ENCODE data around the gene SLC4A8. TPM values are rescaled to one million over a fixed set of nuclear protein-coding genes. Genes with fewer than 3 reads are reported as not detected.

SLC4A8 gene
- total and polyA plus RNA-seq, 9 of the 15 experiments (the other 6 are each of a cell fraction or from before 2014, with no cell fraction given): 0.04 to 1.5 (median 0.12) TPM; not detected in 2

- FAIRE-seq (peak; percentile 94), DNase-seq (ENCODE audit: extremely low read depth in 1 of 4, low spot score in 3 of 4) (peak; percentile 60 to 82 (median 70)), ATAC-seq (peak; percentile 40)
- peak overlapping the region; percentile 36 to 81; a peak in 3 of 4 replicates for H3K9ac ChIP-seq (ENCODE audit: insufficient read depth in 1 of 2, low read depth in 2 of 2, low read length in 2 of 2)
- no peak overlapping the region for H3K4me3 ChIP-seq
- in situ Hi-C loops (cut with MboI) (no loop called here), intact Hi-C loops (cut with micrococcal nuclease) (no loop called here)
- H2AFZ ChIP-seq (ENCODE audit: low read depth, low read length): peak overlapping the region; percentile 63
- no peaks in the 10 kb centered on the region for H3K36me3 ChIP-seq (ENCODE audit: control insufficient read depth, insufficient read depth, low read length)
- POLR2A ChIA-PET: interaction anchor here (0.6 to 1.5 kb wide), 2 partner anchors 8 to 362 kb away, joined by 3 to 7 read pairs; partner anchors contain the start of gene SLC11A2
- peak overlapping the region; percentile 59 for H3K4me2 ChIP-seq (ENCODE audit: insufficient read depth, low read length)
- CTCF ChIA-PET (ENCODE audit: low intra/inter-chr PET ratio): interaction anchor here (0.6 kb wide), 1 partner anchor 1427 kb away, joined by 3 read pairs; no protein-coding TSS in a partner anchor
- H3K4me1 ChIP-seq (replicated peaks in 1 of 2; ENCODE audit: control insufficient read depth in 2 of 2, insufficient read depth in 2 of 2, low read length in 2 of 2): peaks cover 38 to 39% of the 10 kb centered on the region in 2 experiments
- peak overlapping the region; percentile 65 for H3K27ac ChIP-seq (ENCODE audit: extremely low read depth, low read depth, low read length)
- no peaks in the 10 kb centered on the region for H3K79me2 ChIP-seq (ENCODE audit: control insufficient read depth, insufficient read depth, low read length)
- no TSS peak for BruUV-seq (replicated peaks)
- H3K9me3 ChIP-seq (replicated peaks; ENCODE audit: control insufficient read depth, insufficient read depth, low read depth, low read length): no peaks in the 10 kb centered on the region
- H3K9me1 ChIP-seq (ENCODE audit: control insufficient read depth, insufficient read depth, low read length): no peaks in the 10 kb centered on the region
- WGBS (ENCODE audit: insufficient coverage, low coverage, missing lambda C conversion rate): 29% methylated on average over 9 of the region's 10 CpGs
- H3K27me3 ChIP-seq (ENCODE audit: control insufficient read depth in 2 of 2, insufficient read depth in 2 of 2, low read length in 2 of 2): no peaks in the 10 kb centered on the region
- no peaks in the 10 kb centered on the region for H4K20me1 ChIP-seq (replicated peaks; ENCODE audit: control insufficient read depth, insufficient read depth, low read length)
- no peak for TF ChIP-seq MXI1 (IDR thresholded peaks at IDR 0.05; ENCODE audit: low read depth, low read length)
- no peak for TF ChIP-seq CCNT2 (IDR thresholded peaks at IDR 0.05; ENCODE audit: borderline replicate concordance, extremely low read depth, insufficient read length, low read depth, low read length)
- TF ChIP-seq HMBOX1 (IDR thresholded peaks at IDR 0.05): no peak
- no peak for TF ChIP-seq IRF1 (CRISPR knock-in tag; IDR thresholded peaks at IDR 0.05; ENCODE audit: borderline replicate concordance)
- 0 out of 2 replicates have a peak, but pooled peaks have one; percentile 31 for TF ChIP-seq ETV5 (CRISPR knock-in tag; IDR thresholded peaks at IDR 0.05; ENCODE audit: low read depth)
- TF ChIP-seq ELF2 (CRISPR knock-in tag; IDR thresholded peaks at IDR 0.05): no peak
- TF ChIP-seq, protein P1, sequence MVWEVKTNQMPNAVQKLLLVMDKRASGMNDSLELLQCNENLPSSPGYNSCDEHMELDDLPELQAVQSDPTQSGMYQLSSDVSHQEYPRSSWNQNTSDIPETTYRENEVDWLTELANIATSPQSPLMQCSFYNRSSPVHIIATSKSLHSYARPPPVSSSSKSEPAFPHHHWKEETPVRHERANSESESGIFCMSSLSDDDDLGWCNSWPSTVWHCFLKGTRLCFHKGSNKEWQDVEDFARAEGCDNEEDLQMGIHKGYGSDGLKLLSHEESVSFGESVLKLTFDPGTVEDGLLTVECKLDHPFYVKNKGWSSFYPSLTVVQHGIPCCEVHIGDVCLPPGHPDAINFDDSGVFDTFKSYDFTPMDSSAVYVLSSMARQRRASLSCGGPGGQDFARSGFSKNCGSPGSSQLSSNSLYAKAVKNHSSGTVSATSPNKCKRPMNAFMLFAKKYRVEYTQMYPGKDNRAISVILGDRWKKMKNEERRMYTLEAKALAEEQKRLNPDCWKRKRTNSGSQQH (CRISPR knock-in tag; IDR thresholded peaks at IDR 0.05): no peak
- TF ChIP-seq KLF1 (tag; IDR thresholded peaks at IDR 0.05): no peak
- TF ChIP-seq MEIS2 (IDR thresholded peaks at IDR 0.05; ENCODE audit: partially characterized antibody): peak; percentile 49
- peak; percentile 45; the same call in 1 of the 2 replicates for TF ChIP-seq HDAC2 (IDR thresholded peaks at IDR 0.05)
- no peak for TF ChIP-seq SMARCA5 (IDR thresholded peaks at IDR 0.05)
- TF ChIP-seq SAFB (IDR thresholded peaks at IDR 0.05; ENCODE audit: borderline replicate concordance, low read depth, low read length): no peak
- TF ChIP-seq, protein P2, sequence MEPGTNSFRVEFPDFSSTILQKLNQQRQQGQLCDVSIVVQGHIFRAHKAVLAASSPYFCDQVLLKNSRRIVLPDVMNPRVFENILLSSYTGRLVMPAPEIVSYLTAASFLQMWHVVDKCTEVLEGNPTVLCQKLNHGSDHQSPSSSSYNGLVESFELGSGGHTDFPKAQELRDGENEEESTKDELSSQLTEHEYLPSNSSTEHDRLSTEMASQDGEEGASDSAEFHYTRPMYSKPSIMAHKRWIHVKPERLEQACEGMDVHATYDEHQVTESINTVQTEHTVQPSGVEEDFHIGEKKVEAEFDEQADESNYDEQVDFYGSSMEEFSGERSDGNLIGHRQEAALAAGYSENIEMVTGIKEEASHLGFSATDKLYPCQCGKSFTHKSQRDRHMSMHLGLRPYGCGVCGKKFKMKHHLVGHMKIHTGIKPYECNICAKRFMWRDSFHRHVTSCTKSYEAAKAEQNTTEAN (CRISPR knock-in tag; IDR thresholded peaks at IDR 0.05): no peak
- peak; percentile 77; the same call in 1 of the 2 replicates for TF ChIP-seq GATAD2A (IDR thresholded peaks at IDR 0.05)
Measured at GRCh38 chr12:51388069-51388799, 36.4 kb upstream of the SLC4A8 start.

Measured in K562 (cell line).